Measurements from ENCODE around the gene RNU2-63P. TPM values are rescaled to one million over a fixed set of nuclear protein-coding genes. Genes with fewer than 3 reads are reported as not detected.
"Not testable (repeated sequence)": the region's sequence is repeated elsewhere in the genome, so short reads cannot be mapped to it uniquely, and the experiment has no call there.

RNU2-63P gene
- total RNA-seq, 6 experiments from 2014 or later, result 12.9 to 24.5 (median 19.1) TPM

GRCh38 chr2:88003074-88003755 lies 13.1 kb downstream of the RNU2-63P start:
- Mint-ChIP-seq H3K4me3 (peak overlapping the region; percentile 28; the same call in 1 of the 2 replicates), H3K27me3 (ENCODE audit: insufficient read depth) (peaks cover 4% of the 10 kb centered on the region; the same call in 1 of the 2 replicates), H3K36me3 (ENCODE audit: low read depth) (no peaks in the 10 kb centered on the region), H3K9me3 (no peaks in the 10 kb centered on the region), H3K4me1 (ENCODE audit: low read depth) (peaks cover 5% of the 10 kb centered on the region), H3K27ac (peak overlapping the region; percentile 18; the same call in 1 of the 2 replicates)
- no peak for DNase-seq
- TF ChIP-seq, protein P1, sequence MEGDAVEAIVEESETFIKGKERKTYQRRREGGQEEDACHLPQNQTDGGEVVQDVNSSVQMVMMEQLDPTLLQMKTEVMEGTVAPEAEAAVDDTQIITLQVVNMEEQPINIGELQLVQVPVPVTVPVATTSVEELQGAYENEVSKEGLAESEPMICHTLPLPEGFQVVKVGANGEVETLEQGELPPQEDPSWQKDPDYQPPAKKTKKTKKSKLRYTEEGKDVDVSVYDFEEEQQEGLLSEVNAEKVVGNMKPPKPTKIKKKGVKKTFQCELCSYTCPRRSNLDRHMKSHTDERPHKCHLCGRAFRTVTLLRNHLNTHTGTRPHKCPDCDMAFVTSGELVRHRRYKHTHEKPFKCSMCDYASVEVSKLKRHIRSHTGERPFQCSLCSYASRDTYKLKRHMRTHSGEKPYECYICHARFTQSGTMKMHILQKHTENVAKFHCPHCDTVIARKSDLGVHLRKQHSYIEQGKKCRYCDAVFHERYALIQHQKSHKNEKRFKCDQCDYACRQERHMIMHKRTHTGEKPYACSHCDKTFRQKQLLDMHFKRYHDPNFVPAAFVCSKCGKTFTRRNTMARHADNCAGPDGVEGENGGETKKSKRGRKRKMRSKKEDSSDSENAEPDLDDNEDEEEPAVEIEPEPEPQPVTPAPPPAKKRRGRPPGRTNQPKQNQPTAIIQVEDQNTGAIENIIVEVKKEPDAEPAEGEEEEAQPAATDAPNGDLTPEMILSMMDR (IDR thresholded peaks at IDR 0.05), result no peak

- peaks cover 5% of the 10 kb centered on the region for H3K27me3 Mint-ChIP-seq (ENCODE audit: insufficient read depth)
- no peak overlapping the region for H3K4me3 Mint-ChIP-seq
- TF ChIP-seq, protein P1 (IDR thresholded peaks at IDR 0.05), result no peak
- H3K27ac Mint-ChIP-seq, result no peak overlapping the region
- no peaks in the 10 kb centered on the region for H3K36me3 Mint-ChIP-seq (ENCODE audit: low read depth)
- DNase-seq, result no peak
- no peaks in the 10 kb centered on the region for H3K9me3 Mint-ChIP-seq
- H3K4me1 Mint-ChIP-seq (ENCODE audit: low read depth), result peaks cover 5% of the 10 kb centered on the region
These were observed 14.0 kb downstream of the RNU2-63P start for GRCh38 chr2:88002359-88002707.

DNA sequence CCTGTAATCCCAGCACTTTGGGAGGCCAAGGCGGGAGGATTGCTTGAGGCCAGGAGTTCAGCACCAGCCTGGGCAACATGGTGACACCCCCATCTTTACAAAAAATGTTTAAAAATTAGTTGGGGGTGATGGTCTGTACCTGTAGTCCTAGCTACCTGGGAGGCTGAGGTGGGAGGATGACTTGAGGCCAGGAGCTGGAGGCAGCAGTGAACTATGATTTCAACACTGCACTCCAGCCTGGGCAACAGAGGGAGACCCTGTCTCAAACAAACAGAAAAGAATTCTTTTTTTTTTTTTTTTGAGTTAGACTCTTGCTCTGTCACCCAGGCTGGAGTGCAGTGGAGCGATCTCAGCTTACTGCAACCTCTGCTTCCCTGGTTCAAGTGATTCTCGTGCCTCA lies 15.9 kb downstream of the RNU2-63P start:
- not testable (repeated sequence) for H3K36me3 Mint-ChIP-seq (ENCODE audit: low read depth); H3K27me3 Mint-ChIP-seq (ENCODE audit: insufficient read depth); DNase-seq; H3K4me3 Mint-ChIP-seq; H3K27ac Mint-ChIP-seq; H3K4me1 Mint-ChIP-seq (ENCODE audit: low read depth); H3K9me3 Mint-ChIP-seq

- peaks cover 7% of the 10 kb centered on the region for H3K27me3 Mint-ChIP-seq (ENCODE audit: insufficient read depth)
- H3K27ac Mint-ChIP-seq, result no peak overlapping the region
- DNase-seq, result no peak
- peaks cover 2% of the 10 kb centered on the region; the same call in 1 of the 2 replicates for H3K4me1 Mint-ChIP-seq (ENCODE audit: low read depth)
- no peaks in the 10 kb centered on the region for H3K36me3 Mint-ChIP-seq (ENCODE audit: low read depth)
- no peaks in the 10 kb centered on the region for H3K9me3 Mint-ChIP-seq
- TF ChIP-seq, protein P1 (IDR thresholded peaks at IDR 0.05), result no peak
- H3K4me3 Mint-ChIP-seq, result no peak overlapping the region
These were observed 19.8 kb downstream of the RNU2-63P start for GRCh38 chr2:87996570-87996969.

- TF ChIP-seq, protein P1 (IDR thresholded peaks at IDR 0.05), result no peak
- Mint-ChIP-seq H3K9me3 (no peaks in the 10 kb centered on the region), H3K27ac (no peak overlapping the region), H3K4me1 (ENCODE audit: low read depth) (no peaks in the 10 kb centered on the region), H3K4me3 (no peak overlapping the region), H3K36me3 (ENCODE audit: low read depth) (no peaks in the 10 kb centered on the region), H3K27me3 (ENCODE audit: insufficient read depth) (peaks cover 7% of the 10 kb centered on the region)
- no peak for DNase-seq
These were observed 20.6 kb downstream of the RNU2-63P start for GRCh38 chr2:87995756-87996155.

DNA sequence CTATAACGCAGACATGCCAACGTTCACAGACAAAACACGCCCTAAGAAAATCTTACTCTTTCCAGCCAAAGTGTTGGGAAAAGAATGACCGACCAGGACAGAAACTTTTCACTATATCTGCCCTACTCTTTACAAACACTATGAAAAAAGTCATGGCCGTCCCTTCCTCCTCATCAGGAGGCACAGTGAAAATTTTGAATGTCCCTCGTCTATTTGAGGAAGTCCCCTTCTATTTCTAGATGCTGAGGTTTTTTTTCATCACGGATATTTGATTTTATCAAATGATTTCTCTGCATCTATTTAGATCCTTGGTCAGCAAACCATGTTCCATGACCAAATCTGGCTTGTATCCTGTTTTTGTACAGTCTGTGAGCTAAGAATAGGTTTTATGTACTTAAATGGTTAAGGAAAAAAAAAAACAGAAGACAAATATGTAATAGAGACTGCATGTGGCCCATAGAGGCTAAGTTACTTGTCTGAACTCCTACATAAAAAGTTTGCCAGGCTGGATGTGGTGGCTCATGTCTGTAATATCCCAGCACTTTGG lies 22.0 kb downstream of the RNU2-63P start:
- not testable (repeated sequence) for H3K4me3 Mint-ChIP-seq

DNA sequence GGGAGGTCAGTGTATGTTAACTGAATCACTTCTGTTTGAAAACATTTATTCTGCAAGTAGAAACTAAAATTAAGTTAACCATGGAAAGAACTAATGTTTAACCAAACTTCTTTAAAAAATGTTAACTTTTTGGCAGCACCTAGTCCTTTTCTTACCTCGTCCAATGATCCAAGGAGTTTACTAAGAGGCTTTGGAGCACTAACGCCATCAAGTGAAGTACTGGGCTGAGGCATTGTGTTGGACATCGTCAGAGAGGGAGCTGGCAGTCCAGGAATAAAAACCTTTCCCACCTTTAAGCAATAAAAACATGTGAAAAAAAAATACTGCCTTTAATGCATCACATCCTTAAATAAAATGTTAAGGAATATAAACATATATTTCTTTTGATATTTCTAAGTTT lies 23.8 kb downstream of the RNU2-63P start:
- H3K4me1 Mint-ChIP-seq (ENCODE audit: low read depth); H3K4me3 Mint-ChIP-seq; H3K9me3 Mint-ChIP-seq; H3K27ac Mint-ChIP-seq; H3K27me3 Mint-ChIP-seq (ENCODE audit: insufficient read depth); DNase-seq; H3K36me3 Mint-ChIP-seq (ENCODE audit: low read depth): not testable (repeated sequence)

More for the DNA sequence above, 22.0 kb downstream of the RNU2-63P start:
- not testable (repeated sequence) for DNase-seq; H3K27ac Mint-ChIP-seq; H3K27me3 Mint-ChIP-seq (ENCODE audit: insufficient read depth); H3K36me3 Mint-ChIP-seq (ENCODE audit: low read depth); H3K9me3 Mint-ChIP-seq; H3K4me1 Mint-ChIP-seq (ENCODE audit: low read depth)

DNA sequence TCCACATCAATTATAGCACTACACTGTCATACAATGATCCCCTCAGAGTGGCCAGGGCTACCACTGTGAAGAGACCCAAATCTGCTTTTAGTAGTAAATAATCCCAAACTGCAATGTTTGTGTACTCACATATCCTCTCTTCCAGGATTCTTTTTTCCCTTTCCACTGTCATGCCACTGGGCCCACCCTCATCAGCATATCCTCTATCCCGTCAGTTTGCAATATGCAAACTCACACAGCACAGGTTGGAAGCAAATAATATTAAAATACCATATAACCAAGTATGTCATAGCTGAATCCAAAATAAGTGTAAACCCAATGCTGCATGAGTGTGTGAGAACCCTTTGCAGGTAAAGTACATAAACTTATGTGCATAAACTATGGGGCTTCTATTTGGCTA lies 28.9 kb downstream of the RNU2-63P start:
- H3K4me1 Mint-ChIP-seq (ENCODE audit: low read depth); H3K4me3 Mint-ChIP-seq; DNase-seq; H3K9me3 Mint-ChIP-seq; H3K36me3 Mint-ChIP-seq (ENCODE audit: low read depth); H3K27ac Mint-ChIP-seq; H3K27me3 Mint-ChIP-seq (ENCODE audit: insufficient read depth): not testable (repeated sequence)

- not testable (repeated sequence) for H3K36me3 Mint-ChIP-seq (ENCODE audit: low read depth); H3K27ac Mint-ChIP-seq; H3K27me3 Mint-ChIP-seq (ENCODE audit: insufficient read depth); H3K4me1 Mint-ChIP-seq (ENCODE audit: low read depth); H3K4me3 Mint-ChIP-seq; H3K9me3 Mint-ChIP-seq; DNase-seq
These were observed 30.4 kb downstream of the RNU2-63P start for GRCh38 chr2:87985902-87986301.

- not testable (repeated sequence) for H3K27ac Mint-ChIP-seq; H3K27me3 Mint-ChIP-seq (ENCODE audit: insufficient read depth); H3K36me3 Mint-ChIP-seq (ENCODE audit: low read depth); H3K9me3 Mint-ChIP-seq; H3K4me3 Mint-ChIP-seq; DNase-seq; H3K4me1 Mint-ChIP-seq (ENCODE audit: low read depth)
These were observed 35.2 kb downstream of the RNU2-63P start for GRCh38 chr2:87981182-87981581.

Measured in HFFc6 (cell line).